GM12878 (cell line): ENCODE measurements around the gene ISG15. TPM values are rescaled to one million over a fixed set of nuclear protein-coding genes. Genes with fewer than 3 reads are reported as not detected.

ENCODE experiments used
- ATAC-seq: fragments of 200-7000 bp; cut with Tn5 transposase; 3 replicates; pipeline ENCODE4 v1.9.1; 2020; ENCODE audit warnings: mild to moderate bottlenecking, moderate library complexity
- BruUV-seq: library from RNA; stranded (reverse); fragments of 400-500 nt; replicated peaks from 2 replicates; lab custom pipeline; 2021; lab: Mats Ljungman, UMichigan
- CTCF ChIA-PET: fragments of 300-600 bp; sonication (Branson Sonifier 250); formaldehyde crosslinking; extraction: SDS; loops from one replicate; lab custom pipeline; 2021; ENCODE audit warnings: inconsistent platforms; lab: Yijun Ruan, JAX
- POLR2A ChIA-PET: fragments of 350-600 bp; formaldehyde crosslinking; extraction: SDS; loops from one replicate; lab custom pipeline; 2021; ENCODE audit warnings: inconsistent platforms; lab: Charles Lee
- RAD21 ChIA-PET: fragments of 300-600 bp; sonication (Branson Sonifier 250); formaldehyde crosslinking; loops from one replicate; lab custom pipeline; 2023; ENCODE audit warnings: antibody characterized with exemption; ENCODE audit not compliant: unreplicated experiment; lab: Charles Lee
- SMC1A ChIA-PET: fragments of 300-600 bp; sonication (Branson Sonifier 250); formaldehyde crosslinking; loops from one replicate; lab custom pipeline; 2023; ENCODE audit not compliant: unreplicated experiment, uncharacterized antibody; lab: Charles Lee
- DNase-seq: peaks from one replicate; pipeline ENCODE4 v3.0.0-alpha.2; 2011; ENCODE audit warnings: low read depth, low spot score
- FAIRE-seq: peaks from 3 replicates; lab custom pipeline; 2011; peaks lifted over from hg19 to GRCh38; lab: Jason Lieb, UNC
- H2AFZ ChIP-seq: 2 replicates; pipeline ENCODE4 v1.6.0; 2011; ENCODE audit warnings: low read depth, low read length, control low read depth; ENCODE audit not compliant: control insufficient read depth
- H3K27ac ChIP-seq: 2 replicates; pipeline ENCODE4 v1.5.1; 2011; ENCODE audit warnings: control low read depth; ENCODE audit not compliant: control insufficient read depth, insufficient read depth
- H3K27me3 ChIP-seq, 2 experiments: replicated peaks in 1 of 2; 2 replicates each; pipeline versions ENCODE4 v1.6.0 to v1.6.1; 2011; ENCODE audit warnings: low read length in 1 of 2; ENCODE audit not compliant: control insufficient read depth in 2 of 2, insufficient read depth in 2 of 2
- H3K36me3 ChIP-seq, 2 experiments: 2 replicates each; pipeline ENCODE4 v1.5.1; 2011; ENCODE audit warnings: low read length in 1 of 2; ENCODE audit not compliant: control insufficient read depth in 2 of 2, insufficient read depth in 2 of 2
- H3K4me1 ChIP-seq: 2 replicates; pipeline ENCODE4 v1.6.1; 2011; ENCODE audit warnings: mild to moderate bottlenecking, low read length, moderate library complexity, mixed read lengths; ENCODE audit not compliant: control insufficient read depth, insufficient read depth
- H3K4me2 ChIP-seq: 2 replicates; pipeline ENCODE4 v1.6.0; 2011; ENCODE audit warnings: control low read depth; ENCODE audit not compliant: control insufficient read depth, insufficient read depth
- H3K4me3 ChIP-seq: fragments of 200-600 bp; sonication (generic); 2 replicates; pipeline ENCODE4 v1.5.1; 2016
- H3K79me2 ChIP-seq: 2 replicates; pipeline ENCODE4 v1.6.0; 2011; ENCODE audit warnings: low read length; ENCODE audit not compliant: control insufficient read depth, insufficient read depth
- H3K9ac ChIP-seq: 2 replicates; pipeline ENCODE4 v1.8.0; 2011; ENCODE audit warnings: low read length, control low read depth, mixed read lengths; ENCODE audit not compliant: control insufficient read depth, insufficient read depth
- H3K9me3 ChIP-seq: replicated peaks from 3 replicates; pipeline ENCODE4 v1.5.1; 2011; ENCODE audit warnings: mild to moderate bottlenecking, low read length; ENCODE audit not compliant: control insufficient read depth, insufficient read depth
- H4K20me1 ChIP-seq: 2 replicates; pipeline ENCODE4 v1.6.0; 2011; ENCODE audit not compliant: control insufficient read depth, insufficient read depth
- BMI1 ChIP-seq: fragments of 450-650 bp; IDR thresholded peaks from 2 replicates; pipeline ENCODE4 v1.6.1; 2016; ENCODE audit warnings: mild to moderate bottlenecking, moderate library complexity, borderline replicate concordance
- CHD2 ChIP-seq: IDR thresholded peaks from 2 replicates; pipeline ENCODE4 v1.6.1; 2011; ENCODE audit warnings: low read depth, low read length, improper control_type of control experiment, borderline replicate concordance
- GATAD2B ChIP-seq: fragments of 450-650 bp; conservative IDR thresholded peaks from 2 replicates; pipeline ENCODE4 v1.6.1; 2017; ENCODE audit warnings: low read depth, mild to moderate bottlenecking, moderate library complexity
- KLF5 ChIP-seq: fragments of 450-650 bp; IDR thresholded peaks from 2 replicates; pipeline ENCODE4 v1.6.1; 2014; ENCODE audit warnings: mild to moderate bottlenecking; ENCODE audit not compliant: partially characterized antibody
- NBN ChIP-seq: fragments of 450-650 bp; IDR thresholded peaks from 2 replicates; pipeline ENCODE4 v1.6.1; 2016
- RCOR1 ChIP-seq: conservative IDR thresholded peaks from 2 replicates; pipeline ENCODE4 v1.6.1; 2012; ENCODE audit warnings: low read depth, low read length, improper control_type of control experiment
- SIX5 ChIP-seq: IDR thresholded peaks from 2 replicates; pipeline ENCODE4 v1.6.1; 2011; ENCODE audit warnings: mild to moderate bottlenecking, low read depth, low read length, moderate library complexity; ENCODE audit not compliant: severe bottlenecking
- SMAD1 ChIP-seq: fragments of 450-650 bp; IDR thresholded peaks from 2 replicates; pipeline ENCODE4 v1.6.1; 2018; ENCODE audit warnings: mild to moderate bottlenecking, low read depth; ENCODE audit not compliant: partially characterized antibody
- TARDBP ChIP-seq: IDR thresholded peaks from 2 replicates; pipeline ENCODE4 v1.6.1; 2016; ENCODE audit warnings: borderline replicate concordance
- WGBS: methylation state at CpG from one replicate; pipeline ENCODE4 v1.1.6; 2016; ENCODE audit warnings: low lambda C conversion rate; ENCODE audit not compliant: insufficient replicate concordance, insufficient coverage; ENCODE audit errors: missing lambda C conversion rate; 5-methylcytosine and 5-hydroxymethylcytosine counted together
- in situ Hi-C: fragments of 300-500 bp; cut with MboI; formaldehyde crosslinking; loops from 9 replicates; pipeline ENCODE4 v1.14.3; 2018; ENCODE audit warnings: mixed read lengths
- intact Hi-C: fragments of 100-400 bp; cut with micrococcal nuclease; formaldehyde crosslinking; loops from one replicate; pipeline ENCODE4 v1.14.2; 2022; ENCODE audit not compliant: unreplicated experiment
- polyA plus RNA-seq, 11 experiments: library from polyadenylated mRNA; depleted of rRNA in 4 of 11; unstranded in 6 of 11; stranded (reverse) in 5 of 11; fragments of >200 nt; fragmentation: Nextera tagmentation in 4 of 11; fragmentation: Illumina TruSeq in 1 of 11; extraction: Ambion mirVana in 4 of 11; extraction: Trizol in 1 of 11; gene quantifications; 1 replicate in 1 of 11; 2 replicates in 10 of 11; pipeline versions ENCODE4 v1.2.1 to v1.2.3, GENCODE V29; 2011 to 2016; ENCODE audit warnings: inconsistent platforms in 2 of 11, missing spikeins in 2 of 11, low read depth in 1 of 11
- total RNA-seq, 4 experiments: library from RNA; depleted of rRNA in 3 of 4; stranded (reverse); fragments of >200 nt in 3 of 4; fragmentation: Illumina TruSeq in 1 of 4; extraction: Trizol in 1 of 4; gene quantifications; 2 replicates each; pipeline versions ENCODE4 v1.2.1 to v1.2.3, GENCODE V29; 2013 to 2021
- TF ChIP-seq, protein P1 (sequence below): IDR thresholded peaks from 2 replicates; pipeline ENCODE4 v1.6.1; 2011; ENCODE audit warnings: borderline replicate concordance, low read depth, mild to moderate bottlenecking, moderate library complexity, mixed read lengths, low read length; ENCODE audit not compliant: insufficient read depth; ENCODE audit errors: extremely low read length
- TF ChIP-seq, protein P2 (sequence below): fragments of 450-650 bp; IDR thresholded peaks from 2 replicates; pipeline ENCODE4 v1.6.1; 2016; ENCODE audit warnings: mild to moderate bottlenecking
- TF ChIP-seq, protein P3 (sequence below): IDR thresholded peaks from 2 replicates; pipeline ENCODE4 v1.6.1; 2012; ENCODE audit warnings: improper control_type of control experiment, low read depth, low read length; ENCODE audit not compliant: insufficient replicate concordance
- TF ChIP-seq, protein P4 (sequence below): fragments of 450-650 bp; IDR thresholded peaks from 2 replicates; pipeline ENCODE4 v1.6.1; 2016; ENCODE audit warnings: mild to moderate bottlenecking, moderate library complexity, borderline replicate concordance

Gene ISG15
- total and polyA plus RNA-seq, 10 of the 15 experiments (the other 5 are each of a cell fraction or from before 2014, with no cell fraction given) = 7.8 to 384 (median 274) TPM

DNA sequence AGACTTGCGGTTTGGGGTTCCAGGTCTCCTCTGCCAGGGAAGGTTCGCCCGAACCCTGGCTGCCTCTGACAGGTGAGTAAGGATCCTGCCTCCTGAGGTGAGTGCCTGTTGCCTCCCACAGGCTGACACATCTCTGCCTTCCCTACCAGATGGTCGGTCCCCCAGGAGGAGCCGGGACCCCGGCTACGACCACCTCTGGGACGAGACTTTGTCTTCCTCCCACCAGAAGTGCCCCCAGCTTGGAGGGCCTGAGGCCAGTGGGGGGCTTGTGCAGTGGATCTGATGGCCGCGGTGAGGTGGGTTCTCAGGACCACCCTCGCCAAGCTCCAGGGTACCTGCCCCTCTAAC lies 39.0 kb upstream of the ISG15 start:
- Histone ChIP-seq H3K27ac (no peak overlapping the region), H2AFZ (no peak overlapping the region), H3K4me3 (no peak overlapping the region), H3K36me3 (no peaks in the 10 kb centered on the region), H3K4me2 (no peak overlapping the region), H3K9me3 (no peaks in the 10 kb centered on the region; the same call in 2 of the 3 replicates), H3K27me3 (no peaks in the 10 kb centered on the region), H3K4me1 (no peaks in the 10 kb centered on the region), H3K79me2 (no peaks in the 10 kb centered on the region), H4K20me1 (no peaks in the 10 kb centered on the region), H3K9ac (no peak overlapping the region)
- intact Hi-C loops = no loop called here
- ATAC-seq (no peak), FAIRE-seq (no peak), DNase-seq (no peak)
- ChIA-PET RAD21 (no interaction called here), POLR2A (no interaction called here), CTCF (no interaction called here), SMC1A (no interaction called here)
- BruUV-seq = no TSS peak
- WGBS = 47% methylated on average over 11 of the region's 11 CpGs
- in situ Hi-C loops = no loop called here
- TF ChIP-seq SIX5 = no peak
- TF ChIP-seq RCOR1 = no peak
- TF ChIP-seq BMI1 = no peak
- TF ChIP-seq, protein P1, sequence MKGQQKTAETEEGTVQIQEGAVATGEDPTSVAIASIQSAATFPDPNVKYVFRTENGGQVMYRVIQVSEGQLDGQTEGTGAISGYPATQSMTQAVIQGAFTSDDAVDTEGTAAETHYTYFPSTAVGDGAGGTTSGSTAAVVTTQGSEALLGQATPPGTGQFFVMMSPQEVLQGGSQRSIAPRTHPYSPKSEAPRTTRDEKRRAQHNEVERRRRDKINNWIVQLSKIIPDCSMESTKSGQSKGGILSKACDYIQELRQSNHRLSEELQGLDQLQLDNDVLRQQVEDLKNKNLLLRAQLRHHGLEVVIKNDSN = no peak
- TF ChIP-seq, protein P2, sequence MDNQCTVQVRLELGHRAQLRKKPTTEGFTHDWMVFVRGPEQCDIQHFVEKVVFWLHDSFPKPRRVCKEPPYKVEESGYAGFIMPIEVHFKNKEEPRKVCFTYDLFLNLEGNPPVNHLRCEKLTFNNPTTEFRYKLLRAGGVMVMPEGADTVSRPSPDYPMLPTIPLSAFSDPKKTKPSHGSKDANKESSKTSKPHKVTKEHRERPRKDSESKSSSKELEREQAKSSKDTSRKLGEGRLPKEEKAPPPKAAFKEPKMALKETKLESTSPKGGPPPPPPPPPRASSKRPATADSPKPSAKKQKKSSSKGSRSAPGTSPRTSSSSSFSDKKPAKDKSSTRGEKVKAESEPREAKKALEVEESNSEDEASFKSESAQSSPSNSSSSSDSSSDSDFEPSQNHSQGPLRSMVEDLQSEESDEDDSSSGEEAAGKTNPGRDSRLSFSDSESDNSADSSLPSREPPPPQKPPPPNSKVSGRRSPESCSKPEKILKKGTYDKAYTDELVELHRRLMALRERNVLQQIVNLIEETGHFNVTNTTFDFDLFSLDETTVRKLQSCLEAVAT = no peak
- no peak for TF ChIP-seq KLF5
- TF ChIP-seq GATAD2B = no peak
- TF ChIP-seq TARDBP = no peak
- no peak for TF ChIP-seq NBN
- TF ChIP-seq, protein P3, sequence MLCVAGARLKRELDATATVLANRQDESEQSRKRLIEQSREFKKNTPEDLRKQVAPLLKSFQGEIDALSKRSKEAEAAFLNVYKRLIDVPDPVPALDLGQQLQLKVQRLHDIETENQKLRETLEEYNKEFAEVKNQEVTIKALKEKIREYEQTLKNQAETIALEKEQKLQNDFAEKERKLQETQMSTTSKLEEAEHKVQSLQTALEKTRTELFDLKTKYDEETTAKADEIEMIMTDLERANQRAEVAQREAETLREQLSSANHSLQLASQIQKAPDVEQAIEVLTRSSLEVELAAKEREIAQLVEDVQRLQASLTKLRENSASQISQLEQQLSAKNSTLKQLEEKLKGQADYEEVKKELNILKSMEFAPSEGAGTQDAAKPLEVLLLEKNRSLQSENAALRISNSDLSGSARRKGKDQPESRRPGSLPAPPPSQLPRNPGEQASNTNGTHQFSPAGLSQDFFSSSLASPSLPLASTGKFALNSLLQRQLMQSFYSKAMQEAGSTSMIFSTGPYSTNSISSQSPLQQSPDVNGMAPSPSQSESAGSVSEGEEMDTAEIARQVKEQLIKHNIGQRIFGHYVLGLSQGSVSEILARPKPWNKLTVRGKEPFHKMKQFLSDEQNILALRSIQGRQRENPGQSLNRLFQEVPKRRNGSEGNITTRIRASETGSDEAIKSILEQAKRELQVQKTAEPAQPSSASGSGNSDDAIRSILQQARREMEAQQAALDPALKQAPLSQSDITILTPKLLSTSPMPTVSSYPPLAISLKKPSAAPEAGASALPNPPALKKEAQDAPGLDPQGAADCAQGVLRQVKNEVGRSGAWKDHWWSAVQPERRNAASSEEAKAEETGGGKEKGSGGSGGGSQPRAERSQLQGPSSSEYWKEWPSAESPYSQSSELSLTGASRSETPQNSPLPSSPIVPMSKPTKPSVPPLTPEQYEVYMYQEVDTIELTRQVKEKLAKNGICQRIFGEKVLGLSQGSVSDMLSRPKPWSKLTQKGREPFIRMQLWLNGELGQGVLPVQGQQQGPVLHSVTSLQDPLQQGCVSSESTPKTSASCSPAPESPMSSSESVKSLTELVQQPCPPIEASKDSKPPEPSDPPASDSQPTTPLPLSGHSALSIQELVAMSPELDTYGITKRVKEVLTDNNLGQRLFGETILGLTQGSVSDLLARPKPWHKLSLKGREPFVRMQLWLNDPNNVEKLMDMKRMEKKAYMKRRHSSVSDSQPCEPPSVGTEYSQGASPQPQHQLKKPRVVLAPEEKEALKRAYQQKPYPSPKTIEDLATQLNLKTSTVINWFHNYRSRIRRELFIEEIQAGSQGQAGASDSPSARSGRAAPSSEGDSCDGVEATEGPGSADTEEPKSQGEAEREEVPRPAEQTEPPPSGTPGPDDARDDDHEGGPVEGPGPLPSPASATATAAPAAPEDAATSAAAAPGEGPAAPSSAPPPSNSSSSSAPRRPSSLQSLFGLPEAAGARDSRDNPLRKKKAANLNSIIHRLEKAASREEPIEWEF = no peak
- no peak for TF ChIP-seq CHD2
- no peak for TF ChIP-seq SMAD1
- TF ChIP-seq, protein P4, sequence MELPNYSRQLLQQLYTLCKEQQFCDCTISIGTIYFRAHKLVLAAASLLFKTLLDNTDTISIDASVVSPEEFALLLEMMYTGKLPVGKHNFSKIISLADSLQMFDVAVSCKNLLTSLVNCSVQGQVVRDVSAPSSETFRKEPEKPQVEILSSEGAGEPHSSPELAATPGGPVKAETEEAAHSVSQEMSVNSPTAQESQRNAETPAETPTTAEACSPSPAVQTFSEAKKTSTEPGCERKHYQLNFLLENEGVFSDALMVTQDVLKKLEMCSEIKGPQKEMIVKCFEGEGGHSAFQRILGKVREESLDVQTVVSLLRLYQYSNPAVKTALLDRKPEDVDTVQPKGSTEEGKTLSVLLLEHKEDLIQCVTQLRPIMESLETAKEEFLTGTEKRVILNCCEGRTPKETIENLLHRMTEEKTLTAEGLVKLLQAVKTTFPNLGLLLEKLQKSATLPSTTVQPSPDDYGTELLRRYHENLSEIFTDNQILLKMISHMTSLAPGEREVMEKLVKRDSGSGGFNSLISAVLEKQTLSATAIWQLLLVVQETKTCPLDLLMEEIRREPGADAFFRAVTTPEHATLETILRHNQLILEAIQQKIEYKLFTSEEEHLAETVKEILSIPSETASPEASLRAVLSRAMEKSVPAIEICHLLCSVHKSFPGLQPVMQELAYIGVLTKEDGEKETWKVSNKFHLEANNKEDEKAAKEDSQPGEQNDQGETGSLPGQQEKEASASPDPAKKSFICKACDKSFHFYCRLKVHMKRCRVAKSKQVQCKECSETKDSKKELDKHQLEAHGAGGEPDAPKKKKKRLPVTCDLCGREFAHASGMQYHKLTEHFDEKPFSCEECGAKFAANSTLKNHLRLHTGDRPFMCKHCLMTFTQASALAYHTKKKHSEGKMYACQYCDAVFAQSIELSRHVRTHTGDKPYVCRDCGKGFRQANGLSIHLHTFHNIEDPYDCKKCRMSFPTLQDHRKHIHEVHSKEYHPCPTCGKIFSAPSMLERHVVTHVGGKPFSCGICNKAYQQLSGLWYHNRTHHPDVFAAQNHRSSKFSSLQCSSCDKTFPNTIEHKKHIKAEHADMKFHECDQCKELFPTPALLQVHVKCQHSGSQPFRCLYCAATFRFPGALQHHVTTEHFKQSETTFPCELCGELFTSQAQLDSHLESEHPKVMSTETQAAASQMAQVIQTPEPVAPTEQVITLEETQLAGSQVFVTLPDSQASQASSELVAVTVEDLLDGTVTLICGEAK = no peak
